NT2/D1 (cell line): ENCODE data around the gene MEA1.

Source experiments
- DNase-seq: peaks from one replicate; pipeline ENCODE4 v3.0.0-alpha.2; 2011; ENCODE audit warnings: low read depth, low spot score
- H3K27me3 ChIP-seq: 2 replicates; pipeline ENCODE4 v1.6.0; 2011; ENCODE audit warnings: mild to moderate bottlenecking; ENCODE audit not compliant: insufficient read length, insufficient read depth
- H3K36me3 ChIP-seq: 2 replicates; pipeline ENCODE4 v1.6.1; 2011; ENCODE audit warnings: mild to moderate bottlenecking, low read length, mixed read lengths; ENCODE audit not compliant: insufficient read depth, insufficient read length
- H3K4me1 ChIP-seq: 2 replicates; pipeline ENCODE4 v1.5.1; 2011; ENCODE audit not compliant: insufficient read depth, insufficient read length
- H3K4me3 ChIP-seq: 2 replicates; pipeline ENCODE4 v1.5.1; 2011; ENCODE audit warnings: low read depth; ENCODE audit not compliant: insufficient read length
- H3K9ac ChIP-seq: 2 replicates; pipeline ENCODE4 v1.6.0; 2011; ENCODE audit warnings: low read depth; ENCODE audit not compliant: insufficient read length
- H3K9me3 ChIP-seq: 2 replicates; pipeline ENCODE4 v1.5.1; 2011; ENCODE audit warnings: mild to moderate bottlenecking, low read length; ENCODE audit not compliant: insufficient read depth
- SUZ12 ChIP-seq: IDR thresholded peaks from 2 replicates; pipeline ENCODE4 v1.6.1; 2011; ENCODE audit not compliant: insufficient read length, insufficient read depth; ENCODE audit errors: extremely low read depth
- YY1 ChIP-seq: IDR thresholded peaks from 2 replicates; pipeline ENCODE4 v1.6.1; 2011; ENCODE audit not compliant: insufficient read length, insufficient read depth
- ZNF274 ChIP-seq: IDR thresholded peaks from 2 replicates; pipeline ENCODE4 v1.6.1; 2011; ENCODE audit warnings: mild to moderate bottlenecking, low read depth, low read length

MEA1 gene

DNA sequence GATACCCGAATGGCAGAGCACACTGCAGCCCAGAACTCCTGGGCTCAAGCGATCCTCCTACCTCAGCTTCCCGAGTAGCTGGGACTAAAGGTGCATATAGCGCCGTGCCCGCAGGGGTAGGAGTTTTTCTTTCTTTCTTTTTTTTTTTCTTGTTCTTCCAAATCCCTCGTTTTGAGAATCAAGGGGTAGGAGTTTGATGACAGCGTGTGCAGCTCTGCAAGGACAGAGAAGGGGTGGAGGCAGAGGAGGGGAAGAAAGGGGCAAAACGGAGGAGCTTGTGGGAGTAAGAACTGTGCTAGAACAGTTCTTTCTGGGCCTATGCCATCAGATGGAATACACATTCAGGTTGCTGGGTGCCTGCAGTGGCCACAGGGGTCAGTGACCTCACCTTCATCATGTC, 23.0 kb upstream of the MEA1 start:
- Histone ChIP-seq H3K4me1 (no peaks in the 10 kb centered on the region), H3K9me3 (no peaks in the 10 kb centered on the region), H3K4me3 (no peak overlapping the region), H3K27me3 (no peaks in the 10 kb centered on the region), H3K9ac (no peak overlapping the region), H3K36me3 (peaks cover 77% of the 10 kb centered on the region)
- DNase-seq, result no peak
- TF ChIP-seq SUZ12, result no peak
- TF ChIP-seq ZNF274, result no peak
- no peak for TF ChIP-seq YY1

- no peak for DNase-seq
- Histone ChIP-seq H3K27me3 (no peaks in the 10 kb centered on the region), H3K4me3 (no peak overlapping the region), H3K9me3 (no peaks in the 10 kb centered on the region), H3K4me1 (no peaks in the 10 kb centered on the region), H3K9ac (no peak overlapping the region), H3K36me3 (peaks cover 75% of the 10 kb centered on the region)
- TF ChIP-seq SUZ12 (no peak), ZNF274 (no peak), YY1 (no peak)
Measured at GRCh38 chr6:43035495-43036194, 21.9 kb upstream of the MEA1 start.

DNA sequence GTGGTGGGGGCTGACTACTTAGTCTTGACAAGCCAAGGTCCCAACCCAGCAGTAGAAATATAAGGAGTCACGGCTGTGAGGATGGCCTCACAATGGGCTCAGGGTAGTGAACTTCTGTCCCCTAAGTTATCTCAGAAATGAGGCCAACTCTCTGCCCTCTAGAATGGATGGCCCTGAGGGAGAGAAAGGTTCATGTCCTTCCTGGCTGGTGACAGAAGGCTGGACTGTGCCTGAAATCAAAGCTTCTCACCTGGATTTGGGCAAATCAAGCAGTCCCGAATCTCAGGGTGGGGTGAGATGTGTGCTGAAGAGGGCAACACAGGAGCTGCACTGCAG, 20.4 kb upstream of the MEA1 start:
- Histone ChIP-seq H3K36me3 (peaks cover 73% of the 10 kb centered on the region), H3K4me1 (no peaks in the 10 kb centered on the region), H3K9me3 (no peaks in the 10 kb centered on the region), H3K9ac (no peak overlapping the region), H3K27me3 (no peaks in the 10 kb centered on the region), H3K4me3 (no peak overlapping the region)
- TF ChIP-seq YY1, result no peak
- TF ChIP-seq ZNF274, result no peak
- TF ChIP-seq SUZ12, result no peak
- DNase-seq, result no peak

DNA sequence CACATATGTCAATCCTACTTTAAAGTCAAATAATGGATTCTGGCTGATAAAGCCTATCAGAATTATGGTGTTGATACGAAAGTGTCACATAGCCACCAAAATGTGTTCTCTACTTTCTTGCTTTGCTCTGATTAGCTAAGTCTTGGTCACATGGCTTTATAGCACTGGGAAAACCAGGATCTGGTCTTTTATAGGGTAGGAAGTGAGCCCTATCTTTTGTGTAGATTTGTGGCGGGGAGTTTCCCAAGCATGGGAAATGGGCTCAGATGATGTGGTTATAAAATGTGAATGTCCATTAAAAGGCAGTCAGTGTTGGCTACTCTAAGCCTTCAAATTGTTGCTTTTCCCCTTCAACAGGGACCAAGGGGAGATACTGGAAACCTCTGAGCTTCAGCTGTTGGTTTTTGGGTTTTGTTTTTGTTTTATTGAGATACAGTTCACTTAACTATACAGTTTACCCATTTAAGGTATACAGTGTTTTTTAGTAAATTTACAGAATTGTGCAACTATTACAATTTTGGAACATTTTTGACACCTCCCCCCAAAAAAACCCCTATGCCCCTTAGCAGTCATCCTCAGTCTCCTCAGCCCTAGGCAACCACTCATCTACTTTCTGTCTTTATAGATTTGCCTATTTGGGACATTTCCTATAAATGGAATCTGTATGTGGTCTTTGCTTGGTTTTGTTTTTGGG, 19.9 kb upstream of the MEA1 start:
- H3K27me3 ChIP-seq, result no peaks in the 10 kb centered on the region
- TF ChIP-seq ZNF274 (no peak), SUZ12 (no peak), YY1 (no peak)

GRCh38 chr6:43032326-43032725, 18.6 kb upstream of the MEA1 start:
- Histone ChIP-seq H3K36me3 (peaks cover 71% of the 10 kb centered on the region), H3K27me3 (no peaks in the 10 kb centered on the region), H3K9me3 (no peaks in the 10 kb centered on the region), H3K9ac (no peak overlapping the region), H3K4me3 (no peak overlapping the region), H3K4me1 (no peaks in the 10 kb centered on the region)
- no peak for TF ChIP-seq SUZ12
- no peak for TF ChIP-seq ZNF274
- TF ChIP-seq YY1, result no peak
- no peak for DNase-seq

More for the DNA sequence above, 19.9 kb upstream of the MEA1 start:
- Histone ChIP-seq H3K4me1 (no peaks in the 10 kb centered on the region), H3K9me3 (no peaks in the 10 kb centered on the region), H3K36me3 (peaks cover 73% of the 10 kb centered on the region), H3K4me3 (no peak overlapping the region), H3K9ac (no peak overlapping the region)
- no peak for DNase-seq

DNA sequence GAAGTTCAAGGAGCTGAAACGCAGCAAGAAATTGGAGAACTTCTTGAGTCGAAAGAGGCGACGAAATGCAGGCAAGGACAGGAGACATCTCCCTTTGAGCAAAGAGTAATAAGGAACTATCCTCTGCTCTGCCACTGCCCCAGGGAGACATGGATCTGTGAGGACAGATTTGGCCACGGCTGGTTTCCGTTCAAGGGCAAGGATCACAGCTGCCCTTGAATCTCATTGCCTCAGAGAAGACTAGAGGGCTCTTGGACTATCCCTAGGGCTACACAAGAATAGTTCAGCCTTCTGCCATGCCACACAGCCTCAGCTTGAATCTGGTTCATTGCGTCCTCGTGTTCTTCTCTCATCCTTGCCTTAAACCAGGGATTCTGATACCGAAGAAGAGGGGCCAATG, 15.4 kb upstream of the MEA1 start:
- Histone ChIP-seq H3K4me1 (no peaks in the 10 kb centered on the region), H3K9ac (no peak overlapping the region), H3K27me3 (no peaks in the 10 kb centered on the region), H3K9me3 (no peaks in the 10 kb centered on the region), H3K4me3 (no peak overlapping the region), H3K36me3 (peaks cover 76% of the 10 kb centered on the region)
- no peak for DNase-seq
- TF ChIP-seq YY1 (no peak), SUZ12 (no peak), ZNF274 (no peak)

DNA sequence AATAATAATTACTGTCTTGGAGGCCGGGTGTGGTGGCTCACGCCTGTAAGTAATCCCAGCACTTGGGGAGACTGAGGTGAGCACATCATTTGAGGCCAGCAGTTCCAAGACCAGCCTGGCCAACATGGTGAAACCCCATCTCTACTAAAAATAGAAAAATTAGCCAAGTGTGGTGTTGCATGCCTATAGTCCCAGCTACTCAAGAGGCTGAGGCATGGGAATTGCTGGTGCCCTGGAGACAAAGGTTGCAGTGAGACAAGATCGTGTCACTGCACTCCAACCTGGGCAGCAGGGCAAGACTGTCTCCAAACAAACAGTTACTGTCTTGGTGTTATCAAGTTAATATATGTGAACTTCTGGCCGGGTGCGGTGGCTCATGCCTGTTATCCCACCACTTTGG, 12.6 kb upstream of the MEA1 start:
- peaks cover 68% of the 10 kb centered on the region for H3K36me3 ChIP-seq
- no peak overlapping the region for H3K4me3 ChIP-seq
- TF ChIP-seq ZNF274, result no peak
- TF ChIP-seq YY1, result no peak
- TF ChIP-seq SUZ12, result no peak
- no peak overlapping the region for H3K9ac ChIP-seq
- no peaks in the 10 kb centered on the region for H3K27me3 ChIP-seq
- no peak for DNase-seq
- no peaks in the 10 kb centered on the region for H3K9me3 ChIP-seq
- H3K4me1 ChIP-seq, result no peaks in the 10 kb centered on the region
